ENCODE measurements around the gene VAV2.

The VAV2 gene

DNA sequence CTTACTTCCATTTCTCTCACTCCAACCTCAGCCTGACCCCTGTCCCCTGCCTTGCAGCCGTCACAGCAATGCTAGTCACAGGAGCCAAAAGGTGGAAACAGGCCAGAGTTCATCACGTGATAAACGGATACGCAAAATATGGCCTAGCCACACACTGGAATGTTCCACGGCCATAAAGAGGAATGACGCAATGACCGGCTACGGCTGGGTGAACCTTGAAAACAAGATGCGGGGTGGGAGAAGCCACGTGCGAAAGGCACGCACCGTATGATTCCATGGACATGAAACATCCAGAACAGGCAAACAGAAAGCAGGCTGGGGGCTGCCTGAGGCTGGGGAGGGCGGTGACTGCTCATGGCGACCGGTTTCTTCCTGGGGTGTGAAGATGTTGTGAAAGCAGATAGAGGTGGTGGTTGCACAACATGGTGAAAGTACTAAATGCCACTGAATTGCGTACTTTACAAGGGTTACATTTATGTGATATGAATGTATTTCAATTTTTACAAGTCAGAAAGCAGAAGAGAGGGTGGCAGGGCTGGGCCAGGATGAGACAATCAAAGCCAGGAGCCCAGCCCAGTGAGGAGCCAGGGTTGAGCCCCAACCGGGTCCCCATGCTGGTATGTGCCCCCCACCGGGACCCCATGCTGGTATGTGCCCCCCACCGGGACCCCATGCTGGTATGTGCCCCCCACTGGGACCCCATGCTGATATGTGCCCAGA lies 136.2 kb downstream of the VAV2 start:
- DNase-seq (ENCODE audit: low read depth in 1 of 2, low spot score in 1 of 2) = no peak

DNA sequence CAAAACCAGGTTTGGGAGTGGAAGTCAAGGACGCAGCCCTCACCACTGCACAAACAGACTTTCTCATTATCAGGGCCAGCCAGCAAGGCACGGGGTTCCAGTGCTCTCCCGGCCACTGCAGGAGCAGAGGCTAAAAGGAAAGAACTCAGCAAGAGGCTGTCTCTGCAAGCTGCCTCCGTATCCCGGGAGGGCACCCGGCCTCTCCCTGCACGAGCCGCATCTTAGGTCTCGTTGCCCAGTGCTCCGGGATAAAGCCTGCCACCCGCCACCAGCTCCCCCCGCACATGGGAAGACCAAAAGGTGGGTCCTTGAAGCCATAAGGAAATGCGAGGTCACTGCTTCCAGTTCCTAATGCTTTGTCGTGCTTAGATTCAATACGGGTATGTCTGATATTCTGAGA lies 136.8 kb downstream of the VAV2 start:
- DNase-seq (ENCODE audit: low read depth in 1 of 2, low spot score in 1 of 2) = no peak

DNA sequence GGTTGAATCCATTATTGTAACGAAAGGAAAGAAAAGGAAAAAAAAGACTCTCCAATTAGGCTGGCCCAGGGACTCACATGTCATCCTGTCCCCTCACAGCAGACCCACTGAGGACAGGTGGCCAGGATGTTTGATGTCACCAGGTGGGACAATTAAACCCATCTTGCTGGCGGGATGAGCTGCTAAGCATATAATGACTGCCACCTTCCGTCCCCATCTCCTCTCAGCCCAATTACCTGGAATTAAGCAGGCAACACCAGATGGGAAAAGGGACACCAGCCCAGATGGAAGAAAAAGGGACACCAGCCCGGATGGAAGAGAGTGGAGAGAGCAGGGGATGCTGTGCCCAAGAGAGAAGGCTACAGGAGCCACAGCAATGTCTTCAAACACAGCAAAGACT lies 137.4 kb downstream of the VAV2 start:
- DNase-seq (ENCODE audit: low read depth in 1 of 2, low spot score in 1 of 2) = no peak

DNA sequence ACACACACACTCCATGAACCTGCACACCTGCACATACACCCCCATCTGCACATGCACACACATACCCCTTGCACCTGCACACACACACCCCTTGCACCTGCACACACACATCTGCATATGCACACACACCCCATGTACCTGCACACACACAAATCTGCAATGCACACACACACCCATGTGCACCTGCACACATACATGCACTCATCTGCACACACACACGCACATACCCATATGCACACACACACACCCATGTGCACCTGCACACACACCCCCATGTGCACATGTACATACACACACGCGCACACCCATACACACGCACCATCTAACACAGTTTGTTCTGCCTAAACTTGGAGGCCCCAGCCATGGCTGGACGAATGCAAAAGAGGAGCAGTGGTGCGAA lies 138.1 kb downstream of the VAV2 start:
- no peak for DNase-seq (ENCODE audit: low read depth in 1 of 2, low spot score in 1 of 2)

DNA sequence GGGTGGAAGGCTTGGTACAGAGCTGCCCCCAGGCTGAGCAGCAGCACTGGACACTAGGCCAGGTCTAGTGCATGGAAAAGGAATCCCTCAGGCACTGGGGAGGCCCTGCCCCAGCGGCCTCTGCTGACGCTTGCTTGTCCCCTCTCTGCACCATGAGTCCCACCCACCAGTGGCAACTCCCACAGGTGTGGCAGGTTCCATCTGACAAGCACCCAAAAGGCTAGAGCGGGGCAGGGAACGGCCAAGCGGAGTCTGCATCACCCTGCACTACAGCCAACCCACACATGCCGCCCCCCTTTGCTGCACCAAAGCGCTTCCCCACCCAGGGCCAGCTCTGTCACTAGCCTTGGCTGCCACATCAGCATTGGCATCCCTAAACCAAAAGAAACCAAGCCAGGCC lies 138.8 kb downstream of the VAV2 start:
- no peak for DNase-seq (ENCODE audit: low read depth in 1 of 2, low spot score in 1 of 2)

DNA sequence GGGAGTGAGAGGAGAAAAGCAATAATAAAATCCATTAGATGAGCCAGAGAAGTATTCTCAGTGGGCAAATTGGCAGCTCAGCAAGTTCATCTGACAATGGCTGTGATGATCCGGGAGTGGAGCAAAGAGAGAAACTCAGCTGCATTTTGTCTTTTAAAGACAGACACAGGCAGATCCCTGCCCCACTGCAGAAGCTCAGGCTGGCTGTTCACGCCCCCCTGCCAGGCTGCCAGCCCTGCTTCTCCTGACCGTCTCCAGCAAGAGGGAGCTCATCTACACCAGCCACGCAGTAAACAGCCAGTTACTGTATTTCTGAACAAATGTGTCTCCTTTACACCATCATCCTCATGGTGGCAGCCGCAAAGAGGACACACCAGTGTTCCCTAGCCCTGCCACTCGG lies 139.7 kb downstream of the VAV2 start:
- no peak for DNase-seq (ENCODE audit: low read depth in 1 of 2, low spot score in 1 of 2)

DNA sequence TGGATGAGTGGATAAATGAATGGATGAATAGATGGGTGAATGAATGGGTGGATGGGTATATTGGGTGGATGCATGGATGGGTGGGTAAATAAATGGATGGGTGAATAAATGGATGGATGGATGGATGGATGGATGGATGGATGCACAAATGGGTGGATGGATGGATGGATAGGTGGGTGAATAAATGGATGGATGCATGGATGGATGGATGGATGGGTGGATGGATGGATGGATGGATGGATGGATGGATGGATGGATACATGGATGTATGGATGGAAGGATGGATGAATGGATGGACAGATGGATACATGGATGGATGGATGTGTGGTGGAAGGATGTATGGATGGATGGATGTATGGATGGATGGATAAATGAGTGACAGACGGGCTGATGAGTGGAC lies 140.4 kb downstream of the VAV2 start:
- no peak for DNase-seq (ENCODE audit: low read depth in 1 of 2, low spot score in 1 of 2)

DNA sequence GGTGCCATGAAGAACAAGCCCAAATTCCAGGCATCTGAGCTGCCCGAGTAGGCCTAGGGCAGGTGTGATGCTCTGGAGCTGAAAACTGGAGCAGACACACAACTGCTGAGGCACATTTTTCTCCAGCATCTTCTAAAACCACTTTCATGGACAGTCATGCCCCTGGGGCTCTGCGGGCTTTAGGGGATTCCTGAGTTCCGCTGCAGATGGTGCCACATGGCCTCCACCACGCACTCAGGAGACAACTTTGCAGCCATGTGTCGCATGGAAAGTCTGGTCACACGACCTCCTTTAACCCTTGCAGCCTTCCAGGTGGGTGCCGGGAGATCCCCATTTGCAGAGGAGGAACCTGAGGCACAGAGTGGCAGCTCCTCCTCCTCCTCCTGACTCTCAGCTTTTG lies 141.2 kb downstream of the VAV2 start:
- DNase-seq (ENCODE audit: low read depth in 1 of 2, low spot score in 1 of 2) = no peak

DNA sequence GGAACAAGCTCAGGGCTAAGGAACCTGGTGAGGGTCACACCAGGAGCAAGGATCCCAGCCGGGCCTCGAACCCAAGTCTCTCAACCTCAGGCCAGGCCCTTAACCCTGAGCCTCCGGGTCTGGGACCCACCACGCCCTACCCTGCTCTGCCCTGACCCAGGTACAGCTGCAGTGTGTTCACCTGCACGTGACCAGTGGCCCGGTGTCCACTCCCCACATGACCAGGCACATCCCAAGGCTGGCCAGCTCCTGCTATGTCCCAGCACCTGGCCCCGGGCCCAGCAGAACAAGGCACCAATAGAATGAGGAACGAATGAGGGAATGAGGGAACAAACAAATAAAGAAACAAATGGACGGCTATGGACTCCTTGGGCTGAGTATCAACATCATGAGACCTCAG lies 142.0 kb downstream of the VAV2 start:
- no peak for DNase-seq (ENCODE audit: low read depth in 1 of 2, low spot score in 1 of 2)

DNA sequence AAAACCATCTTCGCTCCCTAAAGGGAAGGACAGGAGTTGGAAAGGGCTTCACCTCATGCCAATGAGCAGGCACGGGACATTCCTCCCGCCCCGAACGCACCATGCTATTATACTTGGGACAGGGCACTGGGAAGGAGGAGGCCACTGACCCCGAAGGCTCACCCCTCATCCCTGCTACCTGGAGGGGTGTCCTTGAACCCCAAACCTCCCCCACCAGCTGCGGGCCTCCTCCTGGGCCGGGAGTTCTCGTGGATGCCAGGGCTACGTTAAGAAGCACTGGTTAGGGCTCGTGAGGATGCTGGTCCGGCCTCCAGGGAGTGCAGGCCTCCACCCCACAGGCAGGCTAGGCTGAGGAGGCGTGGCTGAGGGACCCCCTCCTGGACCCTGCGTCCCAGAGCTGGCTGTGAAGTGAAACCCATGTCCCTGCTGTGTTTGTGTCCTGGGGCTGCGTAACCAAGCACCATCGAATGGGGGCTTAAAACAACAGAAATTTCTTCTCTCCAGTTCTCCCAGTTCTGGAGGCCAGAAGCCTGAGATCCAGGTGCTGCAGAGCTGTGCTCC lies 142.9 kb downstream of the VAV2 start:
- no peak for DNase-seq (ENCODE audit: low read depth in 1 of 2, low spot score in 1 of 2)

DNA sequence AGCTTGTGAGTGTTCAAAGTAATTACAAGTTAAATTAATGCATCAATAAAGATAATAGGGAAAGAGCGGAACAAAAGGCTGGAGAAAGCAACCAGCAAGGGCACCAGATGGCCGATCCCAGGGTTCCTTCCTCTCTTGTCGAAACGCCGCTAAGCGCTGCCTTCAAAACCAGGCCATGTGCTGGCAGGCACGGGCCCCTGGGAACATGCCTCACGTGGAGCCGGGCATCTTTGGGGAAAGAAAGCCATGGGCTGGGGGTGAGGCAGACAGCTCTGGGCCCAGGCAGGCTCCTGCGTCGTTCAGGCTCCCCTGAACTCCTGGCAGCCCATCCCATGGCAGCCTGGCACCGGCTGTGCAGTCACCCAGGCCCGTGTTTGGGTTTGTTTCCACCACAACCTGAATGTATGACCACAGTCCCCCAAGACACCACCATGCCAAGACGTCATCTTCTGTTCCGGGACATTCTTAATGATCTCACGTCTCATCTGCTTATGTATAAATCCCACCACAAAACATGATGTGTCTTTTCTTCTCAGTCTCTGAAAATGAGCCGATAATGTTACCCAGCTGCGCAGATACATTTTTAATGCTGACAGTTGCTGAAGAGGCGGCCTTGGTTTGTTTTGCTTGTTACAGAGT lies 143.5 kb downstream of the VAV2 start:
- no peak for DNase-seq (ENCODE audit: low read depth in 1 of 2, low spot score in 1 of 2)

DNA sequence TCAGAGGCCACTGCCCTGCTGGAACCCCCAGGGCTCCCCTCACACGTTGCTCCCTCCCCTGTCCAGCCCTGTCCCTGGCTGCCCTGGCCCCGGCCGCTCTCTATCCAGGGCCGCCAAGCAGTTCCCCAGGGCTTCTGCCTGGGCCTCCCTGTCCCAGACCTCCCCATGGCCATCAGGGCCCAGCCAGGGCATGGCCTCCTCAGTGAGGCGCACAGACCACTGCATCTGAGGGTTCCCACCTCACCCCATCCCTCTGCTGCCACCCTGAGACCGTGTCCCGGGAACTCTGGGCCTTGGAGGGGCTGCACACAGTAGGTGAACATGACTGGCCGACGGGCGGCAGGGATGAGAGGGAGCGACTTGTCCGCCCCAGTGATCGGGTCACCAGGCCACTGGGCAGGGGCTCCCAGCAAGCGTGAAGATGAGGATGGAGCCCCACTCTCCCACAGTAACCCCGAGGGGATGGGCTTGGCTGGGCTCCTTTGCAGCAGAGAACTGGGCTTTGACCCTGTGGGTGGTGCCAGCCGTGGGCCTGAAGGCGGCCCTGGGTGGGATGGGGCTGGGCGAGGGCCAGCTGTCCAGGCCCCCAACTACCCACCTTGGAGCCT lies 145.5 kb downstream of the VAV2 start:
- no peak for DNase-seq (ENCODE audit: low read depth in 1 of 2, low spot score in 1 of 2)

DNA sequence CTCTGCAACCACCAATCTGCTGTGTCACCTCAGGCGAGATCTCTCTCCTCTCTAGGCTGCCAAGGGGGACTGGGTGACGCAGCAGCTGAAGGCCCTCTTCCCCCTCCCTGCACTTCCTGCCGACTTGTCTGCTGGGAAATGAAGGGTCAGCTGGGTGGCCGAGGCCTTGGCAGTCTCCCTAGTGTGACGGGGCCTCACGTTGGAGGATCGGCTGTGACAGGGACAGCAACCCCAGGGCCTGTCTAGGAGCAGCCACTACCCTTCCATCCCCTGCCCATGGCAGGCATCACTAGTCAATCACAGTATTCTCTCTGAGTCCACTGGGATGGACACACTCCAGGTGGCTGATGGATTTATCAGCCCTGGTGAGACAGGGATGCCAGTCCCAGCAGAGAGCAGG lies 146.7 kb downstream of the VAV2 start:
- DNase-seq (ENCODE audit: low read depth in 1 of 2, low spot score in 1 of 2) = no peak

DNA sequence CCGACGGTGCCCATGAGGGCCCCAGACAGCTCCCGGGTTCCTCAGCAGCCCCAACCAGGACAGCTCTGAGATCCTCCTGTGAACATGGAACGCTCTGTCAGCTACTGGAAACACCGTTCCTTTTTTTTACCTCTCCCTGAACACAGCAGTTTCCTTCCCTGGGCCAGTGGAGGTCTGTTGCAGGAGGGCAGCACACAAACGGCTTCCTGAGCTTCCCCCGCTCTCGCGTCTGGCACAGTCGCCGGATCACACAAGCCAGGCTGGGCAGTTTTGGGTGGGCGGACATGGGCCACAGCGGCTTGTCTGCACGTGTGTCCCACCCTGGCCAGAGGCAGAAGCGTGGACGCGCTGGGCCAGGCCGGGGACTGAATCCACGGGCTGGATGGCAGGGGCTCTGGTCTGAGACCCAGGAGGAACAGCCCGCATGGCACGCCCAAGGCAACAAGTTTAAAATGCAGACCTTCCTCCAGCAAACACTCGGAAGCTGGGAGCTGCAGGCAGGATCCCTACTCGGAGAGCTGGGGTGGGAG lies 147.2 kb downstream of the VAV2 start:
- no peak for DNase-seq (ENCODE audit: low read depth in 1 of 2, low spot score in 1 of 2)

DNA sequence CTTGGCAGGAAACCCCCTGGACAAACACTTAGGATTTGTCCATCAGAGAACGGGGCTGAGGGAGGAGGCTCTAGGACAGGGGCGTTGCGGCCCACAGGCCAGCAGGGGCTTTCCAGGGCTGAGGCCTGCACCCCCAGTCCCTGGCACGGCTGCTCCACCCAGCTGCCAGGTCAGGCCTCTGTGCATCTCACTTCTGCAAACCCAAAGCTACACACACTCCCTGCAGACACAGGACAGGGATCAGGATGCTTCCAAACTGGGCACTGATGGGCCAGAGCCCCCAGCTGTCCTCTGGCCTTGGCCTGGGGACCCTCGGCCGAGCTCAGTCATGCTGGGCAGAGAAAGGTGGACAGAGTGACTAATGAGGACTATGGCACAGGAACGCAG lies 147.7 kb downstream of the VAV2 start:
- no peak for DNase-seq (ENCODE audit: low read depth in 1 of 2, low spot score in 1 of 2)

DNA sequence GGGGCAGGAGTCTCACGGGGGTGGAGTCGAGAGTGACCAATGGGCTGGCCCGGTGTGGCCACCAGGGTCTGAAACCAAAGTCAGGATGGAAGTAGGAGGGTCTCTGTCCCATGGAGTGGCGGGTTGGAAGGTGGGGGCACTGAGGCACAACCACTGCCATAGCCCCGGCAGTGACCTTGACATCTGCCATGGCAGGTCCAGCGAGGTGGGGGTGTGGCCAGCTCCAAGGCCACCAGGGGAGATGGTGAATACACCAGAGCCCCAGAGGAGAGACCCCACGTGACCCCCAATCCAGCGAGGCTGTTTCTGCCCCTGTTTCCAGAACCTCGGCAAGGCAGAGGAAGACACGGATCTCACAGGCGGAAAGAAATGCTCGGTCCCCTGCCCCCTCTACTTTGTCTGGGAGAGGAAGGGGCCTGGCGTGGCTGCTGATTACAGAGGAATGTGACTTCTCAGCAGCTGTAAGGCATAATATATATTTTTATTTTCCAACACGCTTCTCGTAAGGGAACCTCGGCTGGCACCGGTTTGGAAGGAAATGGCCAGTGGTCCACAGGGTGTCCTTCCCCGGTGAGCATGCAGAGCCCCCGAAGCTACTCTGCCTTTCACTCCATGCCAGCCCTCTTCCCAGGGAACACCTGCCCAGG lies 148.2 kb downstream of the VAV2 start:
- no peak for DNase-seq (ENCODE audit: low read depth in 1 of 2, low spot score in 1 of 2)

DNA sequence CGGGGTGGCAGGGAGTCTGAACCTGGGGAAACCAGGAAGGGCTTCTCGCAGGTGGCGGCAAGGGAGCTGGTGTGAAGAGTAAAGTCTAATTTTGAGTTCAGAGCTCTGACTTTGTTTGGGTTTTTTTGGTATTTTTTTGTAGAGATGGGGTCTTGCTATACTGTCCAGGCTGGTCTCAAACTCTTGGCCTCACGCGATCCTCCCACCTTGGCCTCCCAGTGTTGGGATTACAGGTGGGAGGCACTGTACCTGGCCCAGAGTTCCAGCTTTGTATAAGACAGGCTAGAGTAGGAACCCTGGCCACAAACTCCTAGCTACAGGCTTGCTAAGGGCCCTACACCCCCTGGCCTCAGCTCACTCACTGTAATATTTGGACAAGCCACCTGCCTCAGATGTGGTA lies 148.9 kb downstream of the VAV2 start:
- no peak for DNase-seq (ENCODE audit: low read depth in 1 of 2, low spot score in 1 of 2)

DNA sequence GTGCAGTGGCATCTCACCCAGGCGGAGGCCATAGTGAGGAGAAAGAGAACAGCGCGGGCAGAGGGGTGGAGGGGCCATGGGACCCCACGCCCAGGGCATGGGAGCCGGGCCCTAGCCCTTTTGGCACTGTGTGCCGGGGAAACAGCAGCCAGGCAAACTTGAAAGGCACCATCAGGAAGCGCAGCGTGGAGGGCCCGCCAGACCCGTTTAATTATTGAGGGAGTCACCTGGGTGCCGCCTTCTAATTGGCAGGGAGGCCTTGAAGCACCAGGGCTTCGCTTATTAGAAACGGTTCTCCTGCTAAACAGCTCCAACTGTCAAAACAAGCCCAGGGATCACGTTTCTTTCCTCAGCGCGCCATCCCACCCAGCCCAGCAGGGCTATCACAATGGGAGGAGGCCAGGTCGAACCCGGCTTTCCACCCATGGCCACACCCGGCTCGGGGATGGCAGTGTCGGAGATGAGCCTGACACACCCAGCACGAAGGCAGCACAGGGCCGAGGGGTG lies 149.3 kb downstream of the VAV2 start:
- no peak for DNase-seq (ENCODE audit: low read depth in 1 of 2, low spot score in 1 of 2)

DNA sequence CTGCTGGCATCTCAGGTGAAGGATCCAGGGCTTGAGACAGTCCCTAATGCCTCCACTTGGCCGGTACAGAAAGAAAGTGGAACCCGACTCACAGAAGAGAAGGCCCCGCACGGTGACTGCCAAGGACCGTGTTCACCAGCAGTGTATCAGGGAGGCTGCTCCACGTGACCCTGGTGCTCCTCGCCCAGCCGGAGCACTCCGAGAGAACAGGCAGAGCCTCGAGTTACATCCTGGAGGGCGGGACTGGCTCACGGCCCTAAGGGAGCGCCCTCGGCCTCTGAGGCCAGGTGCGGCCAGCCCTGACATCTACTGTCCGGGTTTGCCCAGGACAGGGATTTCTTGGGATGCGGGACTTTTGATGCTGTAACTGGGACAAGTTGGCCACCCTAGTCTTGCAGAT lies 149.9 kb downstream of the VAV2 start:
- DNase-seq (ENCODE audit: low read depth in 1 of 2, low spot score in 1 of 2) = no peak

DNA sequence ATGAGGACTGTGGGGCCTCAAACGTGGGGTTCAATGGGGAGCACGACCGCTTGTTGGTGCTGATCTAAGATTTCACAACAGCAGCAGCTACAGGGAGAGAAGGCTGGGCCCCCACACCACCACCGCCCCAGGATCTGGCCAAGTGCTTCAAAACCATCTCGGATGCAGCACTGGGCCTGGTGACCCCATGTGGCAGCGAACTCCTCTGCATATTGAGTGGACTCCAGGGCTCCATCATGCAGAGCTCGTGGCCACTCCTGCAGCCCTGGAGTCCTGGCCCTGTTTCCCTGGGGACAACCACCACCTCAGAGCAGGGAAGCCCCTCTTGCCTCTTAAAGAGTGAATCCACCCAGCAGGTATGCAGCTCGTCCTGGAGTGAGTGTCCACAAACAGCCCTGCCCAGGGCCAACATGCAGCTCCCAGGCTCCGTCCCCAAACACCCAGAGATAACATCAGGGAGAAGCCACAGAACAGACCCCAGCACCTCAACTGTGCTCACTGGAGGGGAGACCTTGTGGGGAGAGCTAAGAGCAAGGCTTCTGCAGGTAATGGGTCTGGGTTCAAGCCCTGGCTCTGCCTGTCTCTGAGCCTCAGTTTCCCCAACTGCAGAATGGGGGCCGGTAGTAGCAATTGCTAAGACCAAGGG lies 150.8 kb downstream of the VAV2 start:
- DNase-seq (ENCODE audit: low read depth in 1 of 2, low spot score in 1 of 2) = no peak

DNA sequence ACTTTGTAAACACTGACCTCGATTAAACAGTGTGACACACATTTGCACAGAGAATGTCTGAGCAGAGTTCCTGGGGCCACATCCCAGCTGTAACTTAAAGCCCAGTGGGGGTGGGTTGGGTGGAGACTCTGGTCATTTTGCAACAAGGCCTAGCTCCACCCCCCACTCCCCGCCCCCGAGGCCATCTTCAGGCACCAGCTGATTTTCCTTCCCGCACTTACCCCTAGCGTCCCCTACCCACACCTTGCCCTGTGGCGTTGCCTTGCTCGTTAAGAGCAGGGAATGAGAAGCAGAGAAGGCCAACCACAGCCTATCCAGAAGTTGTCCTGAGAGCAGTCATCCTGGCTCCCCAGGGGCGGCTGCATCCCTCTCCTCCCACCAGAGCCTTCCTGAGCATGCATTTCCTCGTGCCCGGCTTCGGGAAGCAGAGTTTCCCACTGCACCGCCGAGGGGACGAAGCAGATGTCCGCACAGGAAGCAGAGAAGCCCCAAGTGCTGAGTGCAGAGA lies 152.2 kb downstream of the VAV2 start:
- DNase-seq (ENCODE audit: low read depth in 1 of 2, low spot score in 1 of 2) = no peak
